NCI-H748 (cell line): ENCODE measurements around the gene BRD7.

Source experiments
- DNase-seq: peaks from one replicate; lab custom pipeline; 2025; ENCODE audit not compliant: unreplicated experiment; lab: John Stamatoyannopoulos, UW

BRD7 gene

GRCh38 chr16:50323335-50324011 is 45.3 kb downstream of the BRD7 start:
- peak; percentile 18 for DNase-seq

GRCh38 chr16:50322333-50322732 is 46.5 kb downstream of the BRD7 start:
- DNase-seq, result no peak

DNA sequence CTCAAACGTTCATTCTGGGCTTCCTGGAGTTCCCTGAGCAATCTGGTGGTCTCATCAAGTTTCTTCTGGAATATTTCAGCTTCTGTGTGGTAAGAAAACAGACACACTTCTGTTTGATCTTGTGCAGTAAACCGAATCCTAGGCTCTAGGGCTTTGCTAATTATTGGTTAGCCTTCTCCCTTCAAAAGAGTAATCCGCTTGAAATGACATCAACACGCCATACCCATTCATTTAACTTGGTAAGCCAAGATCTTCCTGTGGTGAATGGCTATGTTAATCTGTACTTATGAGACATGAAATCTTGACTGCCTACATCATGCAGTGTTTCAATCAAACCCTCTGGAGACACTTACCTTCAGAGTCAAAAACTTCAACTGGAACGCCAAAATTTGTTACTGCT is 48.5 kb downstream of the BRD7 start:
- no peak for DNase-seq

DNA sequence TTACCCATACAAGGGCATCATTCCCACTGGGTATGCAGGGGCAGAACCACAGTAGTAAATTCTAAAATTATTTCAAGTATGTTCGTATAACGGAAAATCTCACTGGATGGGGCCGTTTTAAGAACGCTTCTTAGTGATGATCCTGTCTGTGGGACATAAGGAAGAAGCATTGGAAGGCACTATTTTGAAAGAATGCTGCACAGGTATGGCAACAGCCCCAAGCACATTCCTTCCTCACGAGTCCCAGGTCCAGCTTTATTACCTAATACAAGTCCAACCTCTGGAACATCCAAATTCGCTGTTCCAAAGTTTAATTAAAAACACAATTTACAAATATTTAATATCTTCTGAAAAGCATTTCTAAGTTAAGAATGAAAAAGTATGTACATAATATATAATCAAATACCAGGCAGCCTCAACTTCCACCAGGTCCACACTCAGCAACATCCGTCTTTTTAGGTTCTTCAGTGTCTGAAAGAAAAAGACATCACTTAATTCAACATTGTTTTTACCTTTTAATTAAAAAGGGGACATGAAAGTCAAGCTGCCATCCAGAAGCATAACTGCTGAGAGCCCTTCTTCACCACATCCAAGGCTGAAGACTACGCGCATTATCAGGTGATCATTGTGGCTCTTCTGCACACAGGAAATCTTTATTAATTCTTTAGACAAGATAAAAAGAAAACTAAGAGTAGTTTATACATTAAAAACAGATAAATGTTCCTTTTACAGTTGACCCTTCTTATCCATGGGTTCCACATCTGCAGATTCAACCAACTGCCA is 49.8 kb downstream of the BRD7 start:
- DNase-seq, result no peak

GRCh38 chr16:50316848-50317630 is 51.7 kb downstream of the BRD7 start:
- DNase-seq, result no peak

- DNase-seq, result no peak
Measured at GRCh38 chr16:50316102-50316847, 52.5 kb downstream of the BRD7 start.

DNA sequence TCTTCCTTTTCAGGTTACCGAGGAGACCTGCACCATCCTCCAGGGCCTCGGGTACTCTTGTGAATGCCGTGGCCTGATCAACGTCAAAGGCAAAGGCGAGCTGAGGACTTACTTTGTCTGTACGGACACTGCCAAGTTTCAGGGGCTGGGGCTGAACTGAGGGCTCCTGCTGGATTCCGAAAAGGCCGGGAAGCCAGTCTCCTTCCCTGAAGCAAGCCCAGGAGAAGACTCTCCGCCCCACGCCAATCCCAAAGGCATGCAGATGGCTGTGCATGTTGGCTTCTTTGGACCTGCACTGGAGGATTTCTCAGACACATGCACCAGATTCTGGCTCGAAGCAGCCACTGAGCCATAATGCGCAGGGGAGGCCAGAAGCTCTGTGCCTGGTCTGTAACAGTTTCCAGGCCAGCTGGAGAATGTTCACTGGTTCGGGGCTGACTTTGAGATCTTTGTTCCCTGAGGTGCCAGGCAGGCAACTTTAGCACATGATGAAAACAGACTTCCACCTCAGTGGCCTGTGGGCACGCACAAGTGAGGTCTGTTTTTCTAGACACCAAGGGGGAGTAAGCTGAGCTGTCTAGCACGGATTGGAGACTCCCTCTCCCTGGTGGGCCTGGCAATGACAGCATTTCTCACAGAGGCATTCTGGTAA is 53.3 kb downstream of the BRD7 start:
- no peak for DNase-seq

DNA sequence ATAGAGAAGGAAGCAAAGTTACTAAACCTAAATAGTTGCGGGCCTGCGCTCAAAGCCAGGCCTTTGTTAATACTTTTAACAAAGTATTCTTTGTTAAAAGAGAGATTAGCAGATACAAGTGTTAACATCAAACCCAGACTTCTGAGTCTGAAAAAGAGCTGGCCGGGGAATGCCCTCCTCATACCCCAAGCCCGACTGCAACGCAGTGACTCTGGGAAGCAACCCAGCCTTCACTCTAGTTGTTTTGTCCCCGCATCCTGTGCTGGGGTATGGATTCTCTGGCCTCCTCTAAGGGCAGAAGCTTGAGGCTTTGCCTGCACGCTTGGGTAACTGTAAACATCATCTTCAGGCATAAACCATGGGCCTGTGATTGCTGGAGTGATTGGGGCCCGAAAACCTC is 54.1 kb downstream of the BRD7 start:
- DNase-seq, result no peak

GRCh38 chr16:50313596-50314478 is 55.0 kb downstream of the BRD7 start:
- no peak for DNase-seq

DNA sequence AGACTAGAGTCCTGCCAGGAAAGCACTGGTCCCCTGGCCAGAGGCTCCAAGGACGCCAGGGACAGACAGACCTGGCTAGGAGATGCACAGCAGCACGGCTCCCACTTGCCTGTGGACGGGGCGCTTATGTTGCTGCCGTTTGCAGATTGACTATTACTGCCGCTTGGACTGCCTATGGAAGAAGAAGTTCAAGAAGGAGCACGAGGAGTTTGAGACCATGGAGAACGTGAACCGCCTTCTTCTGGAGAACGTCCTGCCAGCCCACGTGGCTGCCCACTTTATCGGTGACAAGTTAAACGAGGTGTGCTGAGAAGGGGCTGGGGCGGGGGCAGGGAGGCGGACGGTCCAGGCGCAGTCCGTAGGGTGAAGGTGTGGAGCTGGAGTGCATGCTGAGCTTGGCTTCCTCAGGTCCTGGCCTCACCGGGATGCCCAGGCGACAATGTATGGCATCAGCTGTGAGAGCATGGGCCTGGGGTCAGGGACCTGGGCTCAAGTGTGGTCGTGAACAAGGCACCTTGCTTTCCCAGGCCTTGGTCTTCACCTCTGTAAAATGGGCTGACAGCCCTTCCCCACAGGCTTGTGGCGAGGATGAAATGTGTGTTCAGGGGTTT is 56.8 kb downstream of the BRD7 start:
- DNase-seq, result no peak

- no peak for DNase-seq
Measured at GRCh38 chr16:50311134-50311528, 57.7 kb downstream of the BRD7 start.

DNA sequence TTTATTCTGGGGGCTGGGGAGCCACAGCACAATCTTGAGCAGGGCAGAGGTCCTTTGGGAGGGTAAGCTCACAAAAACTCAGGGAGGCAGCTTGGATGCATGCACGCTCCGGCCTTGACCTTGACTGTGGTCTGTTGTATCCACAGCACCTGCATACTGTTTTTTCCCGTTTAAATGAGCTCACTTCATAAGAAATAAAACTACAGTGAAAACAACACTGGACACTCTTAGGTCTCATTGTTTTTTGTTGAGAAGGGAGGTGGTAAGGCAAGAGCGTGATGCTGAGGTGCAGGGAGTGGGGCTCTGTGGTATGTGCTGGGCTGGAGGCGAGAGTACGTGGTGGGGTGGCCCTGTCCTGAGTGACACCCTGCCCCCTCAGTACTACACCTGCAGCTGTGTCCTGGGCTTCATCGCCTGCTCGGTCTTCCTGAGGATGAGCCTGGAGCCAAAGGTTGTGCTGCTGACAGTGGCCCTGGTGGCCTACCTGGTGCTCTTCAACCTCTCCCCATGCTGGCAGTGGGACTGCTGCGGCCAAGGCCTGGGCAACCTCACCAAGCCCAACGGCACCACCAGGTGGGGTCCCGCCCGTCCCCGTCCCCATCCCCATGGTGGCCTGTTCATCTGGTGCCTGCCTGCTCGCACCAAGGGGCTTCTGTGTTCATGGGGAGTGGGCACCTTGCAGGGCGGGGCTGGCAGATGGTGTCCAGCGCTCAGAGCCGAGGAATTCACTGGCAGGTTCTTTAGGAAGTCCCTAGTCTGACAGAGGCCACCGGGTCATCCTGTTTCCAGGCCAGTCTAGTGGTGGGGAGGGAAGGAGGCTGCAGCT is 58.3 kb downstream of the BRD7 start:
- DNase-seq, result no peak

GRCh38 chr16:50309527-50310307 is 59.1 kb downstream of the BRD7 start:
- DNase-seq, result peak; percentile 15

DNA sequence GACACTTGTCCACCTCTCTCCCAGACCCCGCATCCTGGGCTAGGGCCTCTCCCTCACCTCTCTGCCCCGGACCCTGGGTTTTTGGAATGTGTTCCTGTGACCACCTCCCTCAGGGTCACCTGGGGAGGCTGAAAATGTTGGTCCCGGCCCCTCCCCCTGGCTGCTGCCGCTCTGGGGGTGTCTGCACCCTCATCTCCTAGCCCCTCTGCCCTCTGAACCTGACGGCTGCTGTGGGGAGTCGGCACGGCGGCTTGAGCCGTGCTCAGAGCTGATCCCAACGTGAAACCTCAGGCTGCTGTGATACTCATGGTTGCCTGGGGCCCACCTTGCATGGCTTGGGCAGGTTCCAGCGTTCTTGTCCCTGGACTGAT is 59.6 kb downstream of the BRD7 start:
- DNase-seq, result no peak

DNA sequence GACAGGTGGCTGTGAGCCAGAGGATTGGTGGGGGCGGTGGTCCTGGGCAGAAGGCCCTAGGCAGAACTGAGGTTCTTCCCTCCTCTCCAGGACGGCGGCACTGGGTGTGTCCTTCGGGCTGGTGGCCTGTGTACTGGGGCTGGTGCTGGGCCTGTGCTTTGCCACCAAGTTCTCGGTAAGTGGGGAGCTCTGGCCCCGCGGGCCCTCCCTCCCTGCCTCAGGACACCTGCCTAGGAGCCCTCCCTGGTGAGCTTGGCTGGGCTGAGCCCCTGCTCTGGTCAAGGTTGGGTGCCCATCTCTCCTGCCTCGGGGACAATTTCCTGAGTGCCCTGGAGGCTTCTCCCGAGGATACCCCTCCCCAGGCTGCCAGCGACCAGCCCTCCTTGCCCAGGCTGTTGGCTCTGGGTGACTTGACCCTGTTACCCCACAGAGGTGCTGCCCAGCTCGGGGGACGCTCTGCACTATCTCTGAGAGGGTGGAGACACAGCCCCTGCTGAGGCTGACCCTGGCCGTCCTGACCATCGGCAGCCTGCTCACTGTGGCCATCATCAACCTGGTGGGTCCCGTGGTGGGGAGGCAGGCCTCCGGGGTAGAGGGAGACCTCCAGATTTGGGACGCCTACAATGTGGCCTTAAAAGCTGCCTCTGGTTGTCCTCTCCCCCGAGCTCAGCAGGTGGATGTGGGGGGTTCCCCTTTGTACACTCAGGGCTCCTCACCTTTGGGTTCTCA is 60.4 kb downstream of the BRD7 start:
- no peak for DNase-seq

- no peak for DNase-seq
Measured at GRCh38 chr16:50306287-50306686, 62.5 kb downstream of the BRD7 start.

DNA sequence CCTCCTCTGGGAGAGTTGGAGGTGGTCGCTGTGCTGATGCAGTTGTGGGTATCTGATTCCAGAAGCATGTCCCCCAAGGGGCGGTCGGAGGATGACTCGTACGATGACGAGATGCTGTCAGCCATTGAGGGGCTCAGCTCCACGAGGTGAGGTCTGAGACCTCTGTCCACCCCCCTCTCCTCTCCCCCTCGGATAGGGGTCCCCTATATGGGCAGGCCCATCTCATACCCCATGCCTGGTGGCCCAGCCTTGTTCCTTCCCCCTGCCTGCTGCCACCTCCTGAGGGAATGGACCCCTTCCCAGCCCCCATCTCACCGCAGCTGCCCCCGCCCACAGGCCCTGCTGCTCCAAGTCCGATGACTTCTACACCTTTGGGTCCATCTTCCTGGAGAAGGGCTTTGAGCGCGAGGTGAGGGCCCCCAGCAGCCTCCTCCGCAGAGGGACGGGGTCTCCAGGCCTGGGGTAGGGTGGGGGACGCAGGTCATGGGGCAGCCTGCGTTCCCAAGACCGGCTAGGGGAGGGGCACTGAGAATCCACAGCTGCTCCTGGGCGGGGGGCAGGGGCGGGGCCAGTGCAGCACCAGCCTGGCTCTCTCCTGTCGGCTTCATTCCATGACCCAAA is 63.2 kb downstream of the BRD7 start:
- no peak for DNase-seq
